GM18507 (cell line): ENCODE measurements around the gene LRMDA.
A peak's percentile ranks its signal among the peaks of the same experiment; 100 is the strongest.
"Not testable (repeated sequence)": the region's sequence is repeated elsewhere in the genome, so short reads cannot be mapped to it uniquely, and the experiment has no call there.

Source experiments
- DNase-seq: peaks from one replicate; pipeline ENCODE4 v3.0.0; 2011; ENCODE audit warnings: low read depth; ENCODE audit not compliant: insufficient read length; ENCODE audit errors: extremely low spot score
- FAIRE-seq: peaks from 2 replicates; lab custom pipeline; 2011; peaks lifted over from hg19 to GRCh38; lab: Jason Lieb, UNC

Gene LRMDA

DNA sequence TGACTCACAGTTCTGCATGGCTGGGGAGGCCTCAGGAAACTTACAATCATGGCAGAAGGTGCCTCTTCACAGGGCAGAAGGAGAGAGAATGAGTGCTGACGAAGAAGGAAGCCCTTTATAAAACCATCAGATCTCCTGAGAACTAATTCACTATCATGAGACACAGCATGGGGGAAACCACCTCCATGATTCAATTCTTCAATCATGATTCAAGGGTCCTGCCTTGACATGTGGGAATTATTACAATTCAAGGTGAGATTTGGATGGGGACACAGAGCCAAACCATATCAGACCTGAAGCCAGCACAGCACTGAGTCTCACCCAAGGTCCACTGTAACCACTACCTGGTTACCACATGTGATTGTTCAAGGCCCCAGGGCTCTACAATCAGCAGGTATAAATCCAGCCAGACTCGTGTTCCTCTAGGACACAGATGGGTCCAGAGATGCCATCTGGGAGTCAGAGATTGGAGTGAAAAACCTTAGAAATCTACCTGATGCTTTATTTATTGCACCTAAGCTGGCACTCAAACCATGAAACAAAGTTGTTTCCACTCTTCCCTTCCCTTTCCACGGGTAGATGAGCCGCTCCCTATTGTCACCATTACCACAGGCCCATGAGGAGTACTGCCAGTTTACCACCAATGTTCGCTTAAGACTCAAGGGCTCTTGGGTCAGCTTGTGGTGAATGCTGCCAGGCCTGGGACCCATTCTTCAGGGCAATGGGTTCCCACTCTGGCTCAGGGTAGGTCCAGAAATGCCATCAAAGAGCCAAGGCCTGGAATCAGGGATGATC lies 1061.5 kb downstream of the LRMDA start:
- FAIRE-seq (no peak), DNase-seq (no peak)

GRCh38 chr10:76497666-76498065 lies 1066.2 kb downstream of the LRMDA start:
- no peak for FAIRE-seq
- no peak for DNase-seq

DNA sequence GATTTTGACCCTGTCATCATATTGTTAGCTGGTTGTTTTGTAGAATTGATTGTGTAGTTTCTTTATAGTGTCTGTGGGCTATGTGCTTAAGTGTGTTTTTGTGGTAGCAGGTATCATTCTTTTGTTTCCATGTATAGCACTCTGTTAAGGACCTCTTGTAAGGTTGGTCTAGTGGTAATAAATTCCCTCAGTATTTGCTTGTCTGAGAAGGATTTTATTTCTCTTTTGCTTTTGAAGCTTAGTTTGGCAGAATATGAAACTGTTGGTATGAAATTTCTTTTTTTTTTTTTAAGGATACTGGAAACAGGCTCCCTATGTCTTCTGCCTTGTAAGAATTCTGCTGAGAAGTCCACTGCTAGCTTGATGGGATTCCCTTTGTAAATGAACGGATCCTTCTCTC lies 1073.4 kb downstream of the LRMDA start:
- DNase-seq (no peak), FAIRE-seq (no peak)

DNA sequence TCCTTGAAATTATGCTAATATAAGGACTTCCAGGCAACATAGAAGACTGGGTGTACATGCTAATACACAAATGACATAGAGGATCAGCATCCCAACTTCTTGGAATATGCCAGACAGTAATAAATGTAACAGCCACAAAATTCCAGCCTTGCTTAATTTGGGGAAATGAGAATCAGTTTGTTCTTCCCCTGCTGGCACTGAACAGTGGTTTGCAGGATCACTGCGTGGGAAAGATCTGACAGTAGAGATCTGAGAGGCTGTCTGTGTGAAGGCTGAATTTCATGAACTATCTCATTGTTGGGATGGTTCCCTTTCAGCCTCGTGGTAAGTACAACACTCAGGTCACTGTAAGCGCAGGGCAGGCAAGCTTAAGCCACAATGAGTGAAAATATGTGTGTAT lies 1078.0 kb downstream of the LRMDA start:
- DNase-seq (no peak), FAIRE-seq (no peak)

GRCh38 chr10:76514321-76514720 lies 1082.9 kb downstream of the LRMDA start:
- no peak for DNase-seq
- FAIRE-seq: no peak

DNA sequence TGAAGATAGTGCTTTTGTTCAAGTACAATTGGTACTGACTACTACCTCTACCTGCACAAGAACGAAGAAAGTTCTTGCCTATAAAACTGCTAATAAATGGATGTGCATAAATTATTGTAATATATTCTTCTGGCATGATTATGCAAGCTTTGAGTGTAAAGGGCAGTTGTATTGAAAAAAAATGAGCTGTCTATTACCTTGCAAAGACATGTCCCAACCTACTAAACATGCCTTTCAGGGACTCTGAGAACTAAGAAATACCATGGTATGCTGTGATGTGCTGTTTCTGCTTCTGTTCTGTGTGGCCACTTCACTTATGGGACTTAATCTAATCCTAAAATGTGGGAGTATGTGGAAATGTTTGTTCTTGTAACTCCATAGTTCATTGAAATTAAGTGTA lies 1083.4 kb downstream of the LRMDA start:
- DNase-seq (no peak), FAIRE-seq (no peak)

- no peak for DNase-seq
- FAIRE-seq: no peak
Observed at GRCh38 chr10:76522547-76522946, 1091.1 kb downstream of the LRMDA start.

GRCh38 chr10:76523246-76523645 lies 1091.8 kb downstream of the LRMDA start:
- DNase-seq: no peak
- FAIRE-seq: no peak

DNA sequence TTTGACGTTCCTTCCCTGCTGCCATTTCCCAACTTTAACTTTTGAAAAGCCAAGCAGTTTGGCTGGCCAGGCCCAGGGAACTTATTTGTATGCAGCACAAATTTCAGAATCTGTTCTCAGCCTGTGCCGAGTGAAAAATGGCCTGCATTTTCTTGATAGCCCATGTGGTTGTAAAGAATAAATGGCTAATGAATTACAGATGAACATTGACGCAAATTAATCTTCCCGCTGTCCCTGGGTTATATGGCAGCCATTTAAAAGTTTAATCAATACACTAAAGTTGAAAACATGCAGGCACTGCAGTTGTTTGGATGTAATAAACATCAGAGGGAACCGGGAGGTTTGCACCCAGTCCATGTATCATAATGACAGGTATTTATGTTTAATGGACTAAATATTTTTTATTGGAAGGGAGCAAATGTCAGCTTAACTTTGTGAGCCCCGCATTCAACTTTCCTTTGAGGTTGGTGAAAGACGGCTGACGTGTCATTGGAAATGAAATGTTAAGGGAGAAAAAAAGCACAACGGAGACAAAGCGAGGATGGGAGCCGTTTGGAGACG lies 1092.4 kb downstream of the LRMDA start:
- DNase-seq (no peak), FAIRE-seq (no peak)

- not testable (repeated sequence) for DNase-seq, FAIRE-seq
Observed at GRCh38 chr10:76526833-76527232, 1095.4 kb downstream of the LRMDA start.

GRCh38 chr10:76540331-76540730 lies 1108.9 kb downstream of the LRMDA start:
- DNase-seq (no peak), FAIRE-seq (no peak)

GRCh38 chr10:76540786-76541185 lies 1109.4 kb downstream of the LRMDA start:
- no peak for FAIRE-seq
- no peak for DNase-seq

GRCh38 chr10:76541852-76542251 lies 1110.4 kb downstream of the LRMDA start:
- DNase-seq: no peak
- FAIRE-seq: no peak

DNA sequence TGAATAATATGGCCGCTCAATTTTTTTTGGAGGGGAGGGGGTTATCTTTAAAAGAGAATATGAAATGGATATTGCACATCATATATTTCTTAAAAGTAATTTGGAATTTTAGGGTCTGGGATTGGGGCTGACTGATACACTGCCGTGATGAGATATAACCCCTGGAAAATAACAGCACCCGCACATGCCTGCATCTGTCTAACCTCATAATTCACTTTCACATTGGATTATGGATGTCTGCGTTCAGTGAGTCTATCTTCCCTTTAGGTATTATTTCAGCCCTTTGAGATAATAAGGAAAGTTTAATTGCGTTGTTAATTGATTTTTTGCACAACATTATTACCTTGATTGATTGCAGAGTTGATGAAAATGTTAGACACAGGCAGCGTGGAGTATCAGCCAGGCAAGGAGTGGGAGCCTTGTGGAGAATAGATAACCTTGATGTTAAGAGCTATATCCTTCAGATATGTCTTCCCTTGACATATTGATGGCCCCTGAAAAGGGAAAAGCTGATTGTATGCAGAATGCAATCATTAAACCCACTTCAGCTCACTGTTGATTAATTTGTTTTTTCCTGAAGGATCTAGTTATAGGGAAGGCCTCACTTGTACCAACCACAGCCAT lies 1111.0 kb downstream of the LRMDA start:
- no peak for FAIRE-seq
- no peak for DNase-seq

DNA sequence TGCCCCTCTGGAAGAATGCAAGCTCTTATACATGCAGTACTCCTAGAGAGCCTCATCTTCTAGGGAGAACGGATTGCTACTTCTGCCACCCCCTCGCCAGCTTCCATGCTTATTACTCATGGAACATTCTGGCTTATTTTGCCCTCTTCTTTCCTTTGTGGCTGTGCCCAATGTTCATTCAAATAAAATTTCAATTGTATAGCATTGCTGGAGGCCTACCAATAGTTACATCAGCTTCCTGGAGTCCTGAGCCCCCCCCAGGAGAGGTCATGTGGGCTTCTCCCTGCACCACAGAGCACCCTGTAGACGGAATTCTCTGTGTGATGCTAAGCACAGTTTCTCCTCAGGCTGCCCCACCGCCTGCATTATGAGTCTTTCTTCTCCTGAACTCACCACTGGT lies 1112.2 kb downstream of the LRMDA start:
- DNase-seq: no peak
- FAIRE-seq: no peak

- FAIRE-seq (no peak), DNase-seq (no peak)
Observed at GRCh38 chr10:76544789-76545188, 1113.4 kb downstream of the LRMDA start.

GRCh38 chr10:76546411-76546810 lies 1115.0 kb downstream of the LRMDA start:
- FAIRE-seq: no peak

GRCh38 chr10:76547352-76547972 lies 1116.0 kb downstream of the LRMDA start:
- FAIRE-seq: peak; percentile 59
- DNase-seq: peak; percentile 8

More at GRCh38 chr10:76546411-76546810, 1115.0 kb downstream of the LRMDA start:
- no peak for DNase-seq

GRCh38 chr10:76548716-76549115 lies 1117.3 kb downstream of the LRMDA start:
- FAIRE-seq: no peak
- no peak for DNase-seq

- DNase-seq (no peak), FAIRE-seq (no peak)
Observed at GRCh38 chr10:76549171-76549570, 1117.7 kb downstream of the LRMDA start.
